SHP77 treated with DMSO at 0.1 percent for 48 hours (cell line): Measurements from ENCODE around the gene C7orf25.
"Not testable (repeated sequence)": the region's sequence is repeated elsewhere in the genome, so short reads cannot be mapped to it uniquely, and the experiment has no call there.

Experiments
- DNase-seq: peaks from one replicate; lab custom pipeline; 2025; lab: John Stamatoyannopoulos, UW

C7orf25 gene

DNA sequence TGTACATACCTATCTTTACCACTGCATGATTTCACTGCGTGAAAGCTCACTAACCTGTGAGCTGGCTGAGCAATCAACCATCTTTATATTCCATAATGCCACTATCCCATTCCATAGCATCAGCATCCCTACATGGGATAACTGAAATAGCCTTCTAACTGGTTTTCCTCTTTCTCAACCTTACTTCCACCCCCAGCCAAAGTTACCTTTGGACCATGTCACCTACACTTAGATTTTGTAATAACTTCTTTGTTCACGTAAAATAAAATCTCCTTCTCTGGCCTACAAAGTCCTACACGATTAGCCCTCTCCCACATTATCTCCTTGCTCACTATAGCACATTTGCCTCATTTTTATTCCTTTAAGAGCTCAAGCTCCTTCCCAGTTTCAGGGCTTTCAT is 17.6 kb upstream of the C7orf25 start:
- DNase-seq = no peak

DNA sequence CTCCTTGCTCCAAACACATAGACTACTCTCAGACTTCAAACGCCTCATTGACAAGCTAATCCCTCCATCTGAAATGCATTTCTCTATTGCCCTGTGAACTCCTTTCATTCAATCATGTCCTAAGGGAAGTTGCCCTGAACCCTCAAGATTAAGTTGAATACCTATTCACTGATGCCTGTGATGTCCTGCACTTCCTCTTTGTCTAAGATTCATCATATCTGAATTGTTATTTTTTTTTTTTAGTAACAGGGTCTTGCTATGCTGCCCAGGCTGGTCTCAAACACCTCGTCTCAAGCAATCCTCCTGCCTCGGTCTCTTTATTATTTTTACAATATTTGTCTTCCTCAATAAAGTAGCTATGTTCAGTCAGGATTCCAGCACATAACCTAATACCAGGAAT is 16.9 kb upstream of the C7orf25 start:
- DNase-seq = no peak

DNA sequence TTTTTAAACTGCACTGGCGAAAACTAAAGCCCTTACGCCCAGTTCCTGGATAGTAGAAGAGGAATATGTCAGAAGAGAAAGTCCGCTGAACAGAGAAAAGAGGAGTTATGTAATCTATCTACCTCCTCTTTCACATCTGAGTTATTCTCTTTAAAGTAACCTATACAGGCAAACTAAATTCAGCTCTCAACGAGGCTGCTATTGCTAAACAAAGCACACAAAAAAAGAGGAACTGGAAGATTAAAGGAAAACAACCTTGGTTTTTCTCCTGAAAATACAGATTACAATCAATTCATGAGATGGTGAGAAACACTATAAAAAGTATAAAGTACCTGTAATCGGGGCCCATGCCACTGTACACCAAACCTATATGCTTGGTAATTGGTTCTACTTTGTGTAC is 14.3 kb upstream of the C7orf25 start:
- DNase-seq = no peak

DNA sequence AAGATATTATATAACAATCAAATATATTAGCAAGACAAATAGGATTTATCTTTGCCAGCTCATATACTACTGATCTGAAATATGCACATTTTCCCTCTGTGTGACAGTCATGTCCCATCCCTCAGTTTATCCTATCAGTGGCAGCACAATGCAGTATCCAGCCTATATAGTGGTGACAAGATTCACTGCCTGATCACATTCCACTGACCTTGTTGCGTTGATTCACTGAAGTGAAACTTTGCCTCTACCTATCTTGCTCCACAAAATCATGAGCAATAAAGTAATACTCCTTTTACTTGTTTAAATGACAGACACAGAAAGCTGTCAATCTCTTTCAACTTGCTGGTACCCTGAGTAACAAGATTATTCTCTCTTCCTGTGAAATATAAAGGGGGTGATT is 13.8 kb upstream of the C7orf25 start:
- DNase-seq = no peak

DNA sequence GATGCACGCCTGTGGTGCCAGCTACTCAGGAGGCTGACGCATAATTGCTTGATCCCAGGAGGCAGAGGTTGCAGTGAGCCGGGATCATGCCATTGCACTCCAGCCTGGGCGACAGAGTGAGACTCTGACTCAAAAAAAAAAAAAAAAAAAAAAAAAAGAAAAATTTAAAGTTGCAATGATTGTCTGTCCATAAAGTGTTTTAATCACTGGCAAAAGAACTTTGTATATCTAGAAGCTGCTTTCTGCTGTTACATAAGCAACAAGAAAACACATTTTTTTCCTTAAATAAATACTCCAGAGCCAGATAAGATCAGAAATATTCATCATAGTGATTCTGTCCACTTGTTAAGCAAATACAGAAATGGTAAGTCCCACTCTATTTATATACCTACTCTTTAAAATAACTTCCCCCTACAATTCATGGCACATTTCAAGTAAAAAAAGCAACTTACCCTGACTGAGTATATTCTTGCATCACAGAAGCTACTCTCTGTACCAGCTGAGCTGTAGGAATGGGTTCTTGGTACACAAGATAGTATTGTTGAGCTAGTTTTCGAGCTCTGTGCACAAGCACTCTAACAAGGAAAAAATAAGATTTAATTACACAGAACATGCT is 12.5 kb upstream of the C7orf25 start:
- DNase-seq = no peak

DNA sequence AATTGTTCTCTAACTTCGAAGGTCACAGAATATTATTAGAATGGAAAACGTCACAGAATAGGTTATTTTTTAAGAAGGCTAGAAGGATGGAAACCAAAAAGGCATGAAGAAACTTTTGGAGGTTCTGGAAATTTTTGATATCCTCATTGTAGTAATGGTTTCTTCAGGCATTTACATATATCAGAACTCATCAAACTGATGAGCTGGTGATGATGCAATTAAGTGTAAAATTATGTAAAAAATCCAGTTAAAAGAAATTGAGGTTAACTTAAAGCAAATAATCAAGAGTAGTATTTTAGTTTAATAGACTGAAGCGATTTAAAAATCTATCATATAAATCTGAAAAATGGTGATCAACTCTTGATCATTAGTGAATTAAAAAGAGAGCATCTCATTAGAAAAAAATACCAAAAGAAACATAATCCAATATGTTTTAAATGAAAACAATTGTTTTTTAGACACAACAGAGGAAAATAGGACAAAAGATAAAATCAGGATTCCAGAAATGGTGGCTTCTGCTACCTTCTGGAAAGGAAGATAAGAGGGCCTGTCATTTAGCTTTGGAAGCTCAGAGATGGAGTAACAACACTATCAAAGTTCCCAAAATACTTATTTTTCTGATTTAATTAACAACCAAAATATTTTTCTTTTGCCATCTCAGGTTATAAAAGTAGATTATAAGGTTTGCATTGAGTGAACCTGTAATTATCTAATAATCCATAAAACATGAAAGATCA is 10.3 kb upstream of the C7orf25 start:
- DNase-seq = no peak

DNA sequence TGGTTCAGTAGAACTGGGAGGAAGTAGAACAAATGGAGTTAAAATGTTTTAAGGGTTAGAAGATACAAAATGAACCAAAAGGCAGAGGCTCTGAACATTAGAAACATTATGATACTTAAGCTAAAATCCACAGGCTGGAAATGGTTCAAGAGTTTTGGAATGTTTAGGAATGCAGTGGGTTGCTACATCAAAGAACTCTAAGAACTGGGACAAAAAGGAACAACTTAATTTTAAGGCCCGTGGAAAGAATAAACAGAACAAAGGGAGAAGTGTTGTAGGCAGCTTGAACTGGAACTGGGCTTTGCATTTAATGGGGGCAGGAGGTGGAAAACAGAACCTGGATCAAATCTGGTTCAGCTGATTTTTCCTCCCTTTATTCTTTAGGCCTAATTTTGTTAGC is 3.5 kb upstream of the C7orf25 start:
- no peak for DNase-seq

DNA sequence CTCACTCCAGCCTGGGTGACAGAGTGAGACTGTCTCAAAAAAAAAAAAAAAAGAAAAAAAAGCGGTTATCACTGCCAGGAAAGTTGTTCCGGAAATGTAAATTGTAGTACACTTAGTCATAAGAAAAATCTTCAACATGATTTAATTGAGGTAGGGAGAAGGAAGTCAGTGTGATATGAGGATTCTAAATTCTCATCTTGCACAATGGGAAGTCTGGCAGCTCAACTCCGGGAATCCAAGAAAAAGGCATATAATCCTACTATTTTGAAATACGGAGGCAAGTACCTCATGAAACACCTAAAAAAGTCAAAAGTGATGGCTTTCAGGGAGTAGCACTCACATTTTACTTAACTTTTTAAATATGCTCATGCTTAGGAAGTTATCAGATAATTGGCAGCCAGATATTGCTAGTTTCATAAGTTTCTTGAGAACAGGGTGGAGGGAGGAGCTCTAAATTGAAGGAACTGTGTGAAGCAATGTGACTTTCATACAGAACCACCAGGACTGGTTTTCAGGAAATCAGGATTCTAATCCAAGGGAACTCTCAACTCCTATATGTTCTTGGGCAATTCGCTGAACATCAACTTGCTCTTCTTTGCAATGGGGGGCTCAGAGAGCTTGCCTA is 2.7 kb upstream of the C7orf25 start:
- no peak for DNase-seq

DNA sequence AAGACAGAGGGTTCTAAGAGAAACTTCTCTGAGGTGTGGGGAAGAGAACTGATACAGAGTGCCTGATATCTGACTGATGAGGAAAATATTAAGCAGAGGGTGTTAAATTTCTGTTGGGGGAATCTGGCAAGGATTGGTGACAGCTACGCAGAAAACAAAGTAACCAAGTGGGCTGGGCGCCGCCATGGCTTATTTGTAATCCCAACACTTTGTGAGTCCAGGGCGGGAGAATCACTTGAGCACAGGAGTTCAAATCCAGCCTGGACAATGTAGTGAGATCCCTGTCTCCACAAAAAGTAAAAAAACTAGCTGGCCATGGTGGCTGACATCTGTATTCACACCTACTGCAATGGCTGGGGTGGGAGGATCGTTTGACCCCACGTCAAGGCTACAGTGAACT is 2.1 kb upstream of the C7orf25 start:
- DNase-seq = no peak

DNA sequence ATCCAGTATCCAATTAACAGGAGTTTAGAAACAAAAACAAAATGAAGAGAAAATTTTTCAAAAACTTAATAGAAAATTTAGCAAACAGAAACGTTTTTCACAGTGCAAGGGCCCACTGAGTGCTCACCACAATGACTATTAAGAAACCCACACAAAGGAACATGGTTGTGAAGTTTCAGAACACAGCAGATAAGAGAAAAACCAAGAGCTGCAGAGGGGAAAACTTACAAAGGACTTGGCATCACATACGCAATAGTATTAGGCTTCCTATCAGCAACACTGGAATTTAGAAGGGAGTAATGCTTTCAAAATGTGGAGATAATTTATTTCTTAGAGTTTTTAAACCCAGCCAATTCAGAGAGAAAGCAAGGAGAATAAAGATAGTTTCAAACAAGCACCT is 1.7 kb upstream of the C7orf25 start:
- no peak for DNase-seq

DNA sequence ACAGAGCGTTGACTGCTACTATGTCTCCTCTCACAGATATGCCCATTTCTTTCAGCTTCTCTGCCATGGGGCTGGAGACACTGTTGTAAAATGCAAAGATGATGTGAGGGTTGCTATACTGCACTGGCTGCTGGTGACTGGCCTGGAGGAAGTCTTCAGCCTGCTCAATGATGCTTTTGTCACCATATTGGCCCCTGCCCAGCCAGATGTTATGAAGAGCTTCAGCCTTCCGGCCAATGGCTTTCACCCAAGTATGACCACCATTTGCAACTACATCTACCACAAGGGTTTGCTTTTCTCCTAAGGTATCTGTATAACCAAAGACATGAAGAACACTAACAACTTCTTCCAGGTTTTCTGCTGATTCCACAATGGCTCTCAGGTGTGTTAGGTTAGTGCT is 1.6 kb downstream of the C7orf25 start:
- DNase-seq = no peak

DNA sequence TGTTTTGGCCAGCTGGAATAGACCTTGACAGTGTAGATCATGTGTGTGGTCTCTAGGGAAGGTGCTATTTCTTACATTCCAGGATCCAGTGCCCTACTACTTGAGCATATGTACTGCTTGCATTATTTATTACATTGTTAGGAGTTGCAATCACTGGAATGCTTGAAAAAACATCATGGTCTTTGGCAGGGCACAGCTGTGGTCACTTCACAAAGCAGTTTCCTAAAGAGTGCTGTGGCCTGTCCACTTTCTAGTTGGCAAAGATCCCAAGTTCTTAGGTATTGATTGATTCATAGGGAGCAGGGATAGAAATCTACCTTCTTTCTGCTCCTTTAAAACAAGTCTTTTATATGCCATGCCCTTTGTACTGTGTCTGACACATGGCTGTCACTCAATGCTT is 4.6 kb downstream of the C7orf25 start:
- no peak for DNase-seq

DNA sequence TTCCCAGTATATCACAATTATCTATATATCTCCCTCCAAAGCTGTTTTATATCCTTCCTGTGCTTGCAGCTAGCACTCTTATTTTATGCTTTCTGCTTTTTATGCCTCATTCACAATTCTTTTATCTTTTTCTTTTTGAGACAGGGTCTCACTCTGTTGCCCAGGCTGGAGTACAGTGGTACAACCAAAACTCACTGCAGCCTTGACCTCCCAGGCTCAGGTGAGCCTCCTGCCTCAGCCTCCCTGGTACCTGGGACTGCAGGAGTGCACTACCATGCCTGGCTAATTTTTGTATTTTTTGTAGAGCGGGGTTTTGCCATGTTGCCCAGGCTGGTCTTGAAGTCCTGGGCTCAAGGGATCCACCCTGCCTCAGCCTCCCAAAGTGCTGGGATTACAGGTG is 5.7 kb downstream of the C7orf25 start:
- no peak for DNase-seq

DNA sequence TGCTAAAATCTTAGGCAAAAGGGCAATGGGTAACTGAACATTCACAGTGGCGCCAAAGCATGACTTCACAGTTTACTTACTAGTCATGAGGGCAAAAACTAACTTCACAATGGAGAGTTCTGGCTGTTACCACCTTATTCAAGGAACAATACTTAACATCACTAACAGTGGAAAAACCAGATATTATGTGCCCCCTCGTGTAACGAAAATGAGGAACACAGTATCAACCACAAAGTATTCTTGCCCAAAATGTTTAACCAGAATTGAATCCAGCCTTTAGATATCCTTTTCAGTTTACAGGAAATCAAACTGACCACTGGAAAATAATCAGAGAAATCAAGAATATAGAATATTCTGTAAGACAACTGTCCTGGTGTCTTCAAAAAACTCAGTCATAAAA is 9.5 kb downstream of the C7orf25 start:
- no peak for DNase-seq

DNA sequence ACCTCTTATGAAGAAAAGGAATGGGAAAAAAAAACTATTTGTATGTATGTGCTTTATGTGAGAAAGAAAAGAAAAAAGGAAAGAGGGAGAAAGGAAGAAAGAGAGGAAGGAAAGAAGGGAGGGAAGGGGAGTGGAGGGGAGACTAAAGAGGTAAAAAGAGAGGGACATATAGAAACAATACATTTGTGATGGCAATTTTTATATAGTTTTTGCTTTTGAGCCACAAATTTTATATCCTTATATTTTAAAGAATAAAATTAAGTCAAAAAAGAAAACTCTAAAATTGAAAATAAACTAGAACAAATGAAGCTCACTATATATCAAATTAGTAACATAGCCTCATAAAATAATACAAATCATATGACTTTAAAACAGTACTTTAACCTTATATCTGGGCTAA is 11.0 kb downstream of the C7orf25 start:
- DNase-seq = no peak

DNA sequence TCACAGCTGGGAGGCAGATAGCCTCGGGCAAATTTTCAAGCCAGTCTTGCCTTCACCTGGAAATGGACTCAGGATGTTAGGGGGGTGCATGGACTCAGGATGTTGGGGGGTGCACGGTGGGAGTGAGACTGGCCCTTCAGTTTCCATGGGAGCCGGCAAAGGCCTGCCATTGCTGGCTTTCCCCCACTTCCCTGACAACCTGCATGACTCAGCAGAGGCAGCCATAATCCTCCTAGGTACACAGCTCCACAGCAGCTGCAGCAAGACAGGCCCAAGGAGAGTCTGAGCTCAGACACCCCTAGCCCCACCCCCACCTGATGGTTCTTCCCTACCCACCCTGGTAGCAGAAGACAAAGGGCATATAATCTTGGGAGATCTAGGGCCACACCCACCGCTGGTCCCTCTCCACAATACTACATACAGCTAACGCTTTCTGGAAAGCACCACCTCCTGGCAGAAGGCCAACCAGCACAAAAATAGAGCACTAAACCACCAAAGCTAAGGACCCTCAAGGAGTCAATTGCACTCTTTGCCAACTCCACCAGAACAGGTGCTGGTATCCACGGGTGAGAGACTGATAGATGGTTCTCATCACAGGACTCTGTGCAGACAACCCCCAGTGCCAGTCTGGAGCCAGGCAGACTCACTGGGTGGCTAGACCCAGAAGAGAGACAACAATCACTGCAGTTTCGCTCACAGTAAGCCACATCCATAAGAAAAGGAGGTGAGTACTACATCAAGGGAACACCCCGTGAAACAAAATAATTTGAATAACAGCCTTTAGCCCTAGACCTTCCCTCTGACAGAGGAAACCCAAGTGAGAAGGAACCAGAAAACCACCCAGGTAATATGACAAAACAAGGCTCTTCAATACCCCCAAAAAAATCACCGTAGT is 18.3 kb downstream of the C7orf25 start:
- peak; percentile 24 for DNase-seq

DNA sequence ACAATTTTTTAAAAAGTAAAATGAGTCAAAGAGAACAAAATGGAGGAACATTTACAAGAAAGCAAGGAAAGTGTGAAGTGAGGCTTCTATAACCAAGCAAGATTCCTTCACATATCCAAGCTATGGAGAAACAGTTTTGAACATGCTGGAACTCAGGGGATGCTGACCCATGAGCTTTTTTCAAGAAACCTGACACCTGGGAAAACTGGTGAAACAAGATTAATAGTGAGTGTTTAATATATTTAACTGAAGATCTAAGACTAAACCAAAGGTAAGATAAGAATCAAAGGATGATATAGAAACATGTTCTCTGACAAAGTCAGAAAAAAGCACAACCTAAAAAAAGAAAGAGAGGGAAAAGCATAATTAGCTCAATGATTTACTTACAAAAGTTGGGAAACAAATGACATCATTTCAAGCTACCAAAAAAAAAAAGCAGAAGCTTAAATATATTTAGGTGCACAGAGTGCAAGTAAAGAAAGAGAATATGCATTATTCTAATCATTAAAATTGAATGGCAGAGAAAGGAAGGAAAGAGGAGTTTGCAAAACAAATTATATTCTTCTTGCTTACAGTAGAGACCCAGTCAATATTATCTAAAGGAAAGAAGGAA is 24.9 kb downstream of the C7orf25 start:
- no peak for DNase-seq

DNA sequence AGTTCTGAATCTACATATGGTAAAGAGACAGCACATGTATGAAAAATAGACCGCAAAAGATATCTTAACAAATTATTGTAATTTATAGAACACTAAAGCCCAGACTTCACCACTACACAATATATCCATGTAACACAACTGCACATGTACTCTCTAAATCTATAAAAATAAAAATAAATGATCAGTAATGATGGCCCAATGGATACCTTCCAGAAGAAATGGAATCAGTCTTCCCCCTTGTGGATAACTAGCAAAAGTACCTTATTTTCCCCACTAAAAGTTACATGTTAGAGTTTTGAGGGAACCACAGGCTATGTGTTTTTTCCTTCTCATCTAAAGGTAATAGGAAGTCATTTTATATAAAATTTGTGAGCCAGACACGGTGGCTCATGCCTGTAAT is 25.7 kb downstream of the C7orf25 start:
- peak; percentile 17 for DNase-seq

DNA sequence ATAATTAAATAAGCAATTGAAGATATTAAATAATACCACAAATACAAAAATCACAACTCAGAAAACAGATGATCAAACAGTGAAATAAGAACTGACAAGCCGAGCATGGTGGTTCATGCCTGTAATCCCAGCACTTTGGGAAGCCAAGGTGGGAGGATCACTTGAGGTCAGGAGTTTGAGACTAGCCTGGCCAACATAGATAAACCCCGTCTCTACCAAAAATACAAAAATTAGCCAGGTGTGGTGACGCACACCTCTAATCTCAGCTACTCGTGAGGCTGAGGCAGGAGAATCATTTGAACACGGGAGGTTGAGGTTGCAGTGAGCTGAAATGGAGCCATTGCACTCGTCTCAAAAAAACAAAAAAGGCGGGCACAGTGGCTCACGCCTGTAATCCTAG is 26.7 kb downstream of the C7orf25 start:
- not testable (repeated sequence) for DNase-seq

DNA sequence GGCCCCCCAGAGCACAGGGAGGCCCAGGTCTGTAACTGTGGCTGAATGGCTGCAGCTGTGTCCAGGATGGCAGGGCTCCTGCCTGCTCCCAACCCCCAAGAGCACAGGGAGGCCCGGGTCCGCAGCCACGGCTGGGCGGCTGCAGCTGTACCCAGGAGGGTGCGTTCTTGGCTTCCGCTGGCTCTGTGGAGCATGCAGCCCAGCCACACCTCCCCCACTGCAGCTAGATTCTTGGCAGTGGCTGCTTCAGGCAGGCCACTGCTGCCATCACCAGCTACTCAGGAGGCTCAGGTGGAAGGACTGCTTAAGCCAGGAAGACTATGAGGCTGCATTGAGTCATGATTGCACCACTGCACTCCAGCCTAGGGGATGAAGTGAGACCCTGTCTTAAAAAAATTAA is 27.9 kb downstream of the C7orf25 start:
- DNase-seq = peak; percentile 76

DNA sequence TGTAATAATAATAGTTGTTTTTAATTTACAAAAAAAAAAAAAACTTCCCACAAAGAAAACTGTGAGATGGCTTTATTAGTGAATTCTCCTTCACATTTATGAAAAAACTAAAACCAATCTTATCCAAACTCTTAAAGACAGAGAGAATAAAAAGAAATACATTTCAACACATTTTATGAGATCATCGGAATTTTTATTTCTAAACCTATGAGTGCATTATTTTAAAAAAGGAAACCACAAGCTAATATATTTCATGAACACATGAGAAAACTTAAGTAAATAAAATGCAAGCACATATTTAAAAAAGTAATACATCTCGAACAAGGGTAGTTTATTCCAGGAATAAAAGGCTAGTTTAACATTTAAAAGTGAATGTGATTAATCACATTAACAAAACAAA is 31.5 kb downstream of the C7orf25 start:
- DNase-seq = no peak

DNA sequence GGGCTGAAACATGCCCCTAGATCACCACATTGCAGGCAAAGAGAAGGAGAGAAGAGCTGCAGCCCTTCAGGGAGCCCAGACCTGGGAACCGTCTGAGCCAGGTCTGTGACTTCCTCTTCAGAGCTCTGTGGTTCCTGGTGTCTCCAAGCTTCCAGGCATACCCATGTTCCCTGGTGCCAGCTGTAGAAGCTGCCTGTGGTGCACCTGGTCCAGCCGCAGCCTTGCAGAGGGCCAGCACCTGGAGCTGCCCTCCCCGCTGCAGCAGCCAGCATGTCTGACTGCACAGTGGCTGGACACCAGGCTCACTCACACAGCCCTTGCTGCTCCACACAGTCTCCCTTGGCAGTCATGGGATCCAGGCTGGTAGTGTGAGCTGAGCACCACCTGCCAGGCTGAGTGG is 33.6 kb downstream of the C7orf25 start:
- peak; percentile 35 for DNase-seq
